Effector CD8-positive, alpha-beta T cell (primary cell): ENCODE measurements around the gene ZNF536.
"Not testable (repeated sequence)": the region's sequence is repeated elsewhere in the genome, so short reads cannot be mapped to it uniquely, and the experiment has no call there.

Source experiments
- DNase-seq: peaks from one replicate; lab custom pipeline; 2025; lab: John Stamatoyannopoulos, UW

The ZNF536 gene

GRCh38 chr19:30341611-30342201 is 30.5 kb upstream of the ZNF536 start:
- DNase-seq = no peak

GRCh38 chr19:30342901-30343300 is 29.3 kb upstream of the ZNF536 start:
- DNase-seq = no peak

- no peak for DNase-seq
Measured at GRCh38 chr19:30344446-30345425, 27.4 kb upstream of the ZNF536 start.

GRCh38 chr19:30345686-30346085 is 26.5 kb upstream of the ZNF536 start:
- DNase-seq = no peak

GRCh38 chr19:30346468-30346867 is 25.7 kb upstream of the ZNF536 start:
- DNase-seq = not testable (repeated sequence)

- DNase-seq = no peak
Measured at GRCh38 chr19:30349131-30349730, 23.0 kb upstream of the ZNF536 start.

- DNase-seq = no peak
Measured at GRCh38 chr19:30350692-30351663, 21.2 kb upstream of the ZNF536 start.

- no peak for DNase-seq
Measured at GRCh38 chr19:30351774-30352173, 20.4 kb upstream of the ZNF536 start.

GRCh38 chr19:30353394-30353945 is 18.7 kb upstream of the ZNF536 start:
- no peak for DNase-seq

- DNase-seq = no peak
Measured at GRCh38 chr19:30355586-30355985, 16.6 kb upstream of the ZNF536 start.

GRCh38 chr19:30356951-30357579 is 15.1 kb upstream of the ZNF536 start:
- no peak for DNase-seq

GRCh38 chr19:30357580-30357954 is 14.6 kb upstream of the ZNF536 start:
- DNase-seq = no peak

GRCh38 chr19:30358319-30358718 is 13.9 kb upstream of the ZNF536 start:
- no peak for DNase-seq

GRCh38 chr19:30358821-30359580 is 13.2 kb upstream of the ZNF536 start:
- DNase-seq = no peak

- no peak for DNase-seq
Measured at GRCh38 chr19:30359936-30360335, 12.2 kb upstream of the ZNF536 start.

- no peak for DNase-seq
Measured at GRCh38 chr19:30360376-30361106, 11.6 kb upstream of the ZNF536 start.

- DNase-seq = no peak
Measured at GRCh38 chr19:30361107-30361447, 11.1 kb upstream of the ZNF536 start.

GRCh38 chr19:30361721-30362120 is 10.5 kb upstream of the ZNF536 start:
- no peak for DNase-seq

- no peak for DNase-seq
Measured at GRCh38 chr19:30362156-30362754, 9.9 kb upstream of the ZNF536 start.
